Hematopoietic multipotent progenitor cell treated with erythropoietin and hydrocortisone succinate and interleukin-3 and kit ligand, for 17 days (in vitro differentiated cells): ENCODE measurements around the gene GCN1.

ENCODE experiments used
- DNase-seq: peaks from one replicate; pipeline ENCODE4 v3.0.0-alpha.2; 2015; ENCODE audit warnings: low spot score

GCN1 gene

DNA sequence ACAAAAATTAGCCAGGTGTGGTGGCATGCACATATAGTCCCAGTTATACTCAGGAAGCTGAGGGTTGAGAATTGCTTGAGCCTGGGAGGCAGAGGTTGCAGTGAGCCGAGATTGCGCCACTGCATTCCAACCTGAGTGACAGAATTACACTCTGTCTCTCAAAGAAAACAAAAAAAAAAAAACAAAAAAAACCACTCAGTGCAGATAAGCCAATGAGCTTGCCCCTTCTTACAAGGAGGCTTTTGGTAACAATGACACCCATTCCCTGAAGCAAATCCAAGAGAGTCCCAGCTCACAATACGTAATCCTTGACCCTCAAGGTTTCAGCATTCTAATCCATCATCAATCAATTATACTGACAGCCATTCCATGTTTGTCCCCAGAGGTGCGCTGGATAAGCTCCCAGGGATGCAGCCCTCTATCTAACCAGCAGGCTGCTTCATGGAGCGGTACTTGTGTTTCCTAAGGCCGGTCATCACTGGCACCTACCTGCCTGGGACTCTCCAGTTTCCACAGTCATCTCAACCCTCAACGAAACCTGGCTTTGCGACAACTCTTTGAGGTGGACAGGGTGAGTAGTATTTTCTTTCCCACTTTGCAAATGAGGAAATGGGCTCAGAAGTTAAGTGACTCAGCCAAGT is 12.4 kb downstream of the GCN1 start:
- DNase-seq, result no peak

DNA sequence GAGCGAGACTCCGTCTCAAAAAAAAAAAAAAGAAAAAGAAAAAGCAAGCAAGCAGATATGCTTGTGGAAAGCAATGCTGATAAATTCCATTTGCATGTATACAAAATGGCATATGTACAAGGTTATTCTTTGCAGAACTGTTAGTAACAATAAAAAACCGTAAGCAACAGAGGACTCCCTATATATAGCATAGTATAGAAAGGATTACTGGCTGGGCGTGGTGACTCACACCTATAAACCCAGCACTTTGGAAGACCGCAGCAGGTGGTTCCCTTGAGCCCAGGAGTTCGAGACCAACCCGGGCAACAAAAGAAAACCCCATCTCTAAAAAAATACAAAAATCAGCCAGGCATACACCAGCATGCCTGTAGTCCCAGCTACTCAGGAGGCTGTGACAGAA is 13.5 kb downstream of the GCN1 start:
- DNase-seq, result no peak

DNA sequence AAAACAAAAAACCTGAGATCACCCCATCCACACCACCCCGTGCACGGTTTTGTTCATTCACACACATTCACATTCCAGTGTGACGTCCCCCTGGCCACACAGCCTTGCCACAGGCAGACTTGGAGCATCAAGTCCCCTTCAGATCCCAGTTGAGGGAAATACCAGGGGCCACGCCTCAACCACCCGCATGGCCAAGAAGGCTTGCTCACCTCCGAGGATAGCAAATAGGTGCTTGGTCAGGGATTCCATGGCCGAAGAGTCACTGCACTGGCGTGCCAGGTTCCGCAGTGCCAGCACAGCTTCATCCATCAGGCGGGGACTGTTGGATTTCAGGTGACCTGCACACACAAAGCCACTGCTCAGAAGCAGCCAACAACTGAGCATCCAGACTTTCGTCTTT is 19.0 kb downstream of the GCN1 start:
- DNase-seq, result no peak

DNA sequence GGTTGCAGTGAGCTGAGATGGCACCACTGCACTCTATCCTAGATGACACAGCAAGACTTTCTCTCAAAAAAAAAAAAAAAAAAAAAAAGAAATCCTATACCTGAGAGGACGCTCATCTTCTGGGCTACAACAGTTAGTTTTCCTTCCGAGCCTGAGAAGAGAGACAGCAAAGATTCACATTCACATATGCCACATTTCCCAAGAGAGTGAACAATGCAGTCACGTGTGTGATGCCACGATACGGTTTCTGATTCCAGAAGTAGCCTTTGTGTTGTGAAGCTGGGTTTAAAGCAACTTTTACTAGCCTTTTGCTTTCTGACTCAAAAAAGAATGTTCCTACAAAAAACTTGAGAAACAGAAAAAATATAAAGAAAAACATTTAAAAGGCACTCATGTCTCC is 19.5 kb downstream of the GCN1 start:
- no peak for DNase-seq

DNA sequence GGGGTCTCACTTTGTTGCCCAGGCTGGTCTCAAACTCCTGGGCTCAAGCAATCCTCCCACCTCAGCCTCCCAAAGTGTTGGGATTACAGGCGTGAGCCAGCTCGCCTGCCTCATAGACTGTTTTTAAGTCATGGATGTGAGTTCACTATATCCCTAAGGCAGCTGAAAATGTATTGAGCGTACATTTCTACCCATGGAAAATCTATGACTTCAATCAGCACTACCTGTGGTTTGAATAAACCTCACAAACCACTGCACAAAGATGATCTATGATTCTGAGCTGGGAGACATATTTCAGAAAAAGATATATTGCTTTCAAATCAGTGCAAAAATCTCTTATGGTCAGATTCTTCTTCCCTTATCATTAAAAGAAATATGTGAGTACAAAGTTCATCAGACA is 22.5 kb downstream of the GCN1 start:
- DNase-seq, result no peak

DNA sequence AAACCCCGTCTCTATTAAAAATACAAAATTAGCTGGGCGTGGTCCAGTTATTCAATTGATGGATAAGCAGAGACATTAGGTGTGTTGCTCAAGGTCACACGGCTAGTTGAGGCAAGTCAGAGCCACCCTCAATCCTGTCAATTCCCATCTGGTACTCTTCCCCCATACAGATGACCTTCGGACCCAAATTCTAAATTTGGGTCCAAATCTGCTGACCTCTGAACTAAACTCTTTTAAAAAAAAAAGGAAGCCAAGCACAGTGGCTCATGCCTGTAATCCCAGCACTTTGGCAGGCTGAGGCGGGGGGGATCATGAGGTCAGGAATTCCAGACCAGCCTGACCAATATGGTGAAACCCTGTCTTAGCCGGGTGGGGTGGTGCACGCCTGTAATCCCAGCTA is 23.9 kb downstream of the GCN1 start:
- DNase-seq, result no peak

DNA sequence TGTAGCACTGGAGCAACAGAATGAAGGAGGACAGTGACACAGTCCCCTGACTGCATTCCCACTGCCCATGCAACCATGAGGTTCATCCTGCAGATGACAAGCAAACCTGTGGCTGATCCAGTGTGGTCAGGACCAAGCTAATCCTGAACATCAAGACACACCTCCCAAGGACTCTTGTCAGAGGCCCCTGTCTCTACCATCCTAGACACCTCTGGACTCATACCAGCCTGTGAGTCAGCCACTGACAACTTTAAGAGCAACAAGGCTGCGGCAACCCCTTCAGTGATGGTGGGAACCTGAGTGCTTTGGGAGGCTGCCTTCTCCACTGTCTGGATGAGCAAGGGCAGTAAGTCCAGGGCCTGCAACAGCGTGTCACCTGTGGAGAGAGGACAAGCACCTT is 24.6 kb downstream of the GCN1 start:
- DNase-seq, result no peak

DNA sequence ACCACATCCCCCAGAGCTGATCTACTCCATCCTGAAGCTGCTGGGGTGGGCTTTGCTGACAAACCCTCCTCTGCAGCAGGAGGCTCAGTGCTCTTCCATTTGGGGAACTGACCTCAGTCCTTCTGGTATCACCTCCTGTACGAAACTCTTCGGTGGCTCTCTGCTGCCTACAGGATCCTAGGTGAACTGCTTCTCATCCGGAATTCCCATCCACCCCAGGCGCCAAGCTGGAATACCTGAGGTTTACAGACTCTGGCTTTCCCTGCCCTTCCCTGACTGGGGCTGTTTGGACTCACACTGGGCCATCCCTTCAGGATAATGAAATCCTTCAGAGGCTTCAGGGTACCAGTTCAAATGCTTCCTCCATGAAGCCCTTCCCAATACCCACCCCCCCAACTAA is 26.2 kb downstream of the GCN1 start:
- no peak for DNase-seq

DNA sequence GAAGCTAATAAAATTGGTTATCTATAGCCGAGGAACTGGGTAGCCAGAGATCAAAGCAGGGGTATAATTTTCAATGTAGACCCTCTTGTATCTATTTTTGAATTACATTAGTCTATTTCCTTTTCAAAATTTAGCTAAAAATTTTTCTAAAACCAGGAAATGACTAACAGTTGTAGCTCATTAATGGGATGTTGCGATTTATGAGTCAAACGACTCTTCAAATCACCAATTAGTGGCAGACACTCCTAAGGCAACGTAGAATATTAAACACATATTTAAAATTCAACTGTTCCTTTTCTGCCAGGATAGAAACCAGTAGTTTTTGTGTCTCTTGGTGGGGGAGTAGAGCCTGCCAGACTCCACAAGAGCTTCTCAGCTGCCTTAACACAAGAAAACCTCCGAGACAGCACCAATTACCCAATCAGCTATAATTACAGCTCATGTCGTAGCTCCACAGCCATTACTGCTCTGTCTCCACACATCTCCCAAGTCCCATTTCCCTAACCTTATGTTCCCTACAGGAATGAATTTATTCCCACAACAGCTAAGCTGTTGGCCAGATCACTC is 26.9 kb downstream of the GCN1 start:
- no peak for DNase-seq

DNA sequence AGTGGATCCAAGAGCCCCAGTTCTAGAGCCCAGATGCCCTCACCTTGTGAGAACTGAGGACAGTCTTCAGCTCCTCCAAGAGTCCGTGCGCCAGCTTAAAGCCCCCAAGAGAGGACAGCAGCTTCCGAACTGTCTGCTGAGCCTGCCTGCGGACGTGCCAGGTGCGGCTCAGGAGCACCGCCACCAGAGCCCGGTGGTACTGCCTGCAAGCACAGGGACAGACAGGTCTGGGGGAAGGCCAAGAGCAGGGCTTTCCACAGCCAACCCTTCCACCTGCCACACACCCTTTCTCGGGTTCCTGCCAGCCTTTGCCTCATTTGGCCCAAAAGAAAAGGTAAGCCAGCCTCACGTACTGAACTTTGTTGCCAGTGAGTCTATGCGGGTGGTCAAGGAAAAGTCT is 30.2 kb downstream of the GCN1 start:
- DNase-seq, result no peak

DNA sequence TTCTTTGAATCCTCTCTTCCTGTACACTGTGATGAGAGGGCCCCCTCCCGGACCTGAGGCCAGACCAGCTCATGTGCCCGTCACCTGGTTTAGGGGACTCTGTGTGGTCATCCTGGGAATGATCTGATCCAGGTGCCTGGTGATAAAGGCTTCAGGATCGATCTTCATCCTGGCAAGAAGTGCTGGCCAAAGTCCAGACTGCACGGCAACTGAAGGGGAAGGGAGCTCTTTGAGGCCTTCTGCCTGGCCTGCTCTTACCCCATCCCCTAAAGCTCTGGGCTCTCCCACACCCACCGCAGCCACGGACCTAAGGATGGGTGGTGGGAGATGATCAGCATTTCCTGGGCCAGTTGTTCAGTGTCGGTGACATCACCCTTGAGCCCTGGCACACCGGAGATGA is 31.8 kb downstream of the GCN1 start:
- DNase-seq, result no peak

DNA sequence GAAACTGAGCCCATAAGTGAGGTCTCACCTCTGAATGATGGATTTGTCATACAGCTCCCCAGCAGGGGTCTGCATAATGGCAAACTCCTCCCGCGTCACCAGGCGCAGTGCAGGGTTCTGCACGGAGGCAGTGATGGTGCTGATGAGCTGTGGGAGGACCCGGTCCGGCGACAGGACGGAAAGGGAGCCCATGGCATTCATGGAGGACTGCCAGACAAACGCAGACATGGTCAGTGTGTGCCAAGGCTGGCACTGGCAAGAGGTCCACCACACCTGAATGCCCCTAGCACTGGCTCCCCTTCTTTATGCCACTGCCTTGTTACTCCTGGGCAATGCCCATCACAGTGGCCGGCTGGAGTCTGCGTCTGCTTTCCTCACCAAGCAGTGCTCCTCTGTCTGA is 32.7 kb downstream of the GCN1 start:
- no peak for DNase-seq

DNA sequence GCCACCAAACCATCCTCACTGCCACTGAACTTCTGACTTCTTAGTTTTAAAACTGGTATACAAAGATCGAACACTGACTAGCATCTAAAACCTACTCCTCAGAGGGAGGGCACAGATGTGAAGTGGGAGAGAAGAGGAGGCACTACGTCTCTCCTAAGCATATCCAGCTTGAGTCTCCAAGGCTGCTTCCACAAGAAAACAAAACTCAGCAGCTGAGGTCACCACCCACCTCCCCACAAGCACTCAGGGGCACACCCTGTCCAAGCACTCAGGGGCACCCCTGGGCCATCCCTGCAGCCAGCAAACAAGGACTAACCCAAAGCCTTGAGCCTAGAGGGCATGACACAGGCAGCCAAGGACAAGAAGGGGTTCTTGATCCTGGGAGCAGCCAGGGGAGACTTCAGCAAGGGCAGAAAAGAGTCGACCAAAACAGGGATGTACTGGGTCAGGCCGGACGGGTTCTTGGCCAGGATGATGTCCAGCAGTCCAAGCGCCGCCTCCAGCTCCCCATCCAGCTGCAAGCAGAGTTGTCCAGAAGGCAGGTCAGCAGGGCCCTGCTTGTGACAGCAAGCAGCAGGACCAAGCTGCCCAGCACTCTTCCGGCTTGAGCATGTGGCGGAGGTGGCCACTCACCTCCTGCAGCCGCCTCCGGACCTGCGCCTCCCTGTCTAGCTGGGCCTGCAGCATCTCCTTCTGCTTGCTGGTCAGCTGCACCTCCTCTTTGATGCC is 34.8 kb downstream of the GCN1 start:
- DNase-seq, result no peak

DNA sequence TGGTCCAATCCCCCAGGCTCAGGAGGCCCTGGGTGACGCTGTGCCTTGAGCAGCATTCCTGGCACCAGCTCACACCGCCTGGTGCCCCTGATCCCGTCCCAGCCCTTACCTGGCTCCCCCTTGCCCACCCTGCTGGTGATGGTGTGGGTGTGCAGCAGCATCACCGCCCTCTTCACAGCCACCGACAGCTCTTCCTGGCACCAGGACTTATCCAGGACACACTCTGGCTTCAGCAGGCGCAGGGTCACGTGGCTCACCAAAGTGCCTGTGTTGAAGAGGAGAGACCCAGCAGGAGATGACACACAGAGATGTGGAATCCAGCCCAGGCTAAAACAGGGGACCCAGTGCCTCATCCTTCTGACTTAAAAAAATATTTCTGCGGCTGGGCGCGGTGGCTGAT is 36.2 kb downstream of the GCN1 start:
- no peak for DNase-seq

DNA sequence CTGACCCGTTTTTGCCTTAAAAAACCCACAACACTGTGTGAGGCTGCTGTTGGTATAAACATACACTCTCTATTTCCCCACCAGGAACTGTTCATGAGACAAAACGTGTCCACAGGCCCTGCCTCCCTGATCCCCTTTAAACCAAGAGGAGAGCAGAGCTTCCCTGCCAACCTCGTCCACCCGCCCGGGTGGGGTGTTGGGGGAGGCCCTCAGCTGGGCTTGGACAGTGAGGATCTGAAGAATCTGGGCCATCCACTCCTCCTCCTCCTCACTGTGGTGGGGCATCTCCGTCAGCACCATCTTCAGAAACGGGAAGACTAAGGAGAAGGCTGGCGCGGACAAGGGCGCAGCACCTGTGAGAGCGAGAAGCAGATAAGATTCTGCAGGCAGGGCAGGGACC is 36.8 kb downstream of the GCN1 start:
- no peak for DNase-seq

DNA sequence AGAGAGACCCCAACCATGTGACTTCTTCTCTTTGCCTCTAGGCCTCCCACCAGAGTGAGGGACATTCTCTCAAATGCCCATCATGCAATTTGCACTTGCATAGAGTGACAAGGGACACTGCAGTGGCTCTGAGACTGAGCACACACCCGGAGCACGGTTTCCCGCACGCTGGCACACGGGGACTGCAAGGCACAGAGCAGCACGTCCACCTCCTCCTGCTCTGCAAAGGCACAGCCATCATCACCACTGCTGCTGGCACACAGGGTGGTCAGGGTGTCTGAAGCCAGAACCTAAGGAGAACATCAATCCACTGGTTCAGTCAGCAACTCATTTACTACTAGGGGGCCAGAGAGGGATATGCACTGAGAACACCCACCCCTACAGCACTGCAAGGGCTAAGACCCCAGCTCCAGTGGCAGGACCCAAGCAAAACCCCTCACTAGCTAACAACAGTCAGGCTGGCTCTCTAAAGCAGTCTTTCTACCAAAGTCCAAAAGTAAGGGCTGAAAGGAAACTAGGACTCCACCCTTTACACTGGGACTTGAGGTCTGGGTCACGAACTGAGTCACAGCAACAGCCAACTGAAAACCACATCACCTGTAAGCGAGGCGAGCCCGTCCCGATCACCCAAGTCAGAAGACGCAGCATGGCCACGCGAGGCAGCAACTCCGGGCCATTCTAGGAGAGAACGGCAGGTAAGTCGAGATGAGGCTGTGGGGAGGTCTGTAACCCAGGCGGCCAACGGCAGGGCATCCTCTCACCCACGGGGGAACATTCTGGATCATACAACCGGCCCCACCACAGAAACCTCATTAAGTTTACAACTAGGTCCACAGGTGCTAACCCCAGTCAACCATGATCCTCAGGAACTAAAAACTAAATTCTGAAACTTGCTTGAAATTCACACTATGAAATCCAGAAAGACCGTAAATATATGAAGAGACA is 37.9 kb downstream of the GCN1 start:
- DNase-seq, result no peak

DNA sequence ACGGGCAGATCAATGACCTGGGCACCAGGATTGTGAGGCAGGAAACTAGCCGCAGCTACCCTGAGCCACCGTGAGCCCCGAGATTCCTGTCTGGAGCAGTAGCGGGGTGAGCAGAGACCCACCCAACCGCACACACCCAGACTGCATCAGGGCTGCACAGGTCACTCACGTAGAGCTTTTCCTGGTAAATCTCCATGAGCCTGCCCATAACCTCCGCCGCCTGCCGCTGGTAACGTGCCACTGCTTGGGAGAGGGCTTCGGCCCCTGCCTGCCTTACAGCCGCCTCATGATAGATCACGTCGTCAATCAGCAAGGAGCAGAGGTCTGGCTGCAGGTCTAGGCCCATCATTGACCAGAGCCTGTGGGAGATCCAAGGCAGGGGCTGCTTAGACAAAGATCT is 39.4 kb downstream of the GCN1 start:
- DNase-seq, result no peak

DNA sequence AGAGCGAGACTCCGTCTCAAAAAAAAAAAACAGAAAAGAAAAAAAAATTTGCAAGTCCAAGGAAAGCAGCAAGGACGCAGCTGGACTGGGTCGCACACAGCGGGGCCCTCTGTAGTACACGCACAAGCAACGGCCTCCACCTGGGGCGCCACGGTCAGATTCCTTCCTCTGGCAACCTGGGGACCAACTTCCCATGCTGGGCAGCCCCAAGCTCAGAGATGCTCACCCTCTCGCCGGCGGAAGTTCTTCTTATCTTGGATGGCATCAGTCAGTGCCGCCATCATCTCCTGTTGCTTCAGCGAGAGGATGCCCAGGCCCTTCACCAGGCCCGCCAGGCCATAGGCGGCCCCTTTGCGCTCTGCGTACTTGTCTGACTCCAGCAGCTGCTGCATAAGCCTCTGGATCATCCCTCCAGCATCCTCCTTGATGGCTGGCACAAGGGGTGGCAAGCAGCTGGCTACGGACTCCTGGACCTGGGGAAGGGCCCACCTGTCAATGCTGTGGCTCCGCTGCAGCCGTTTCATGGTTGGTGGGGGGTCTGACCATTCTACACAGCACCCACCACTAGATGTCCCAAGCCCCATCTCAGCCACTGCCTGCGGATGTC is 43.5 kb downstream of the GCN1 start:
- no peak for DNase-seq

DNA sequence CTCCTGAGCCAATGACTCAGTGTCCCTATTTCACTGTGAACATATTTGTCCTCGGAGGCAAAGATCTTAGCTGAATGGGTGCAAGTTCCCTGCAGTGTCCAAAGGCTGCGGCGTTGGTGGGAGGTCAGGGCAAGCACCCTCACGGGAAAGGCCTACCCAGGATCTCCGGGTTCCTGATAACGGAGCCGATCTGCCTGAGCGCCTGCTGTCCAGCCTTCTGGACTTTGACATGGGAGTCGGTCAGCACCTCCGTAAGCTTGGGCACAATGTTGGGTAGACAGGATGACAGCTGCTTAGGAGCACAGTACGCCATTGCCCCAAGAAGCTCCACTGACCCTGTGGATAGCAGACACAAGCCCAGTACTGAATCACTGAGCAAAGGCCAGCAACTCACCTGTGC is 46.5 kb downstream of the GCN1 start:
- no peak for DNase-seq

DNA sequence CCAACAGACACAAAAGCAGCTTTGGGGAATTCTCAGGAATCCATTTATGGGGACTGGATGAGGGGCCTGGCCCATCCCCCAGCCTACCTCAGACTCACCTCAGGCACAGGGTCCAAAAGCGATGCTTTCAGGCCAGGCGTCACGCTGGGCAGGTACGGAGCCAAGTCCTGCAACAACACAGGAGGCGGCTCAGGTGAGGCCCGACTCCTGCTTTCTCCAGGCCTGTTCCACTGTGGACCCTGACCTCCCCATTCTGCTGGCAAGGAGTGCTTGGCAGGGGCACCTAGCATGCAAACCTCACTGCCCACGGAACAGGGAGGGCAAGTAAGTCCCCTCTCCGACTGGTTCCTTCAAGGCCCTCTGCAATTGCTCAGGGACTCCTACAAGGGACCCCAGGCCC is 49.4 kb downstream of the GCN1 start:
- DNase-seq, result no peak

DNA sequence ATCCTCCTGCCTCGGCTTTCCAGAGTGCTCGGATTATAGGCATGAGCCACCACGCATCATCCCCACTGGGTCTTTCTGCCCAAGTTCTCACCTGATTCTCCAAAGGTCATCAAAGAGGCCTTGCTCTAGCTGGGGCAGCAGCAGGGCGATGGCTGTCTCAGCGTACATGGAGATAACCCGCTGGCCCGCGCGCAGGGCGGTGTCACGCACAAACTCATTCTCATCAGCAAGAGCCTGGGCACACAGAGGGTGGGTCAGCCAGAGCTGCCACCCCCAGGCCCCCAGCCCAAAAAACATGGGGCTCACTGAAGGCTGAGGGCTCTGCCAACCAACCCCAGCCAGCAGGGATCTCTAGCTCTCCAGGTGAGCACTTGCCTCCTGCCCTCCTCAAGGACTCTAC is 50.3 kb downstream of the GCN1 start:
- DNase-seq, result no peak

DNA sequence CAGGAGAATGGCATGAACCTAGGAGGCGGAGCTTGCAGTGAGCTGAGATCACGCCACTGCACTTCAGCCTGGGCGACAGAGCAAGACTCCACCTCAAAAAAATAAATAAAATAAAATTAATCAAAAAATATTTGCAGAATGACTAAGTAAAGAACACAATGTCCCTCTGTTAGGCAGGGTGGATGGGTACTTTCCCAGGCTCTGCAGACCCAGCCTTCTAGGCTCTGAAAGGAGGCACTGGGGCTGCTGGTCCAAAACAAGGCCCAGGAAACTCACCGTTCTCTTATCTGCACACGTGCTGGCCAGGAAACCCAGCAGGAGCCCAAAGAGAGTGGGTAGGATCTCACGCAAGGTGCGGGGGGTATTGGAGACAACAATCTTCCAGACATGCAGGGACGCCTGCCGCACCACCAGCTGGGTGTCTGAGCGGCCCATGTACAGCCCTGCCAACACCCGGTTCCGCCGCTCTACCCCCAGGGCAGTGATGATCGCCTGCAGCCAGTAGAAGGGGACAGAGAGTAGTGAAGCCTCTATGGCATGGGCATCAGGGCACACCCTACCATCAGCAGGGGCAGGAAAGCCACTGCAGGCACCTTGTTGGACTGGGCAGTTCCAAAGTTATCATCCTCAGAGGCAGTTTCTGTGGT is 52.2 kb downstream of the GCN1 start:
- DNase-seq, result no peak
